CD4-positive, alpha-beta T cell (primary cell): ENCODE measurements around the gene GABRP. TPM values are rescaled to one million over a fixed set of nuclear protein-coding genes. Genes with fewer than 3 reads are reported as not detected.

ENCODE experiments used
- ATAC-seq: fragments of 200-7000 bp; cut with Tn5 transposase; one replicate; pipeline ENCODE4 v1.10.0; 2022; ENCODE audit warnings: mild to moderate bottlenecking; ENCODE audit not compliant: poor library complexity
- CTCF ChIA-PET: fragments of 350-600 bp; sonication (Branson Sonifier 250); formaldehyde crosslinking; loops from one replicate; lab custom pipeline; 2021; ENCODE audit warnings: antibody characterized with exemption, inconsistent platforms; lab: Charles Lee
- POLR2A ChIA-PET: fragments of 350-600 bp; sonication (Branson Sonifier 250); formaldehyde crosslinking; loops from one replicate; lab custom pipeline; 2021; ENCODE audit warnings: antibody characterized with exemption, inconsistent platforms; lab: Charles Lee
- DNase-seq, 14 experiments: peaks; one replicate each; pipeline ENCODE4 v3.0.0-alpha.2; 2013 to 2020; ENCODE audit warnings: mixed read lengths in 2 of 14
- H3K27ac ChIP-seq, 2 donors: one replicate each; pipeline versions ENCODE4 v1.5.1 to v1.7.0; 2013; ENCODE audit warnings: low read length in 2 of 2, low read depth in 1 of 2, mild to moderate bottlenecking in 1 of 2
- H3K27me3 ChIP-seq, 2 experiments: 1 replicate in 1 of 2; 2 replicates in 1 of 2; pipeline versions ENCODE4 v1.6.1 to v1.7.0; 2013; ENCODE audit warnings: low read length in 2 of 2, control low read depth in 1 of 2, mild to moderate bottlenecking in 1 of 2, moderate library complexity in 1 of 2; ENCODE audit not compliant: insufficient read depth in 2 of 2, control insufficient read depth in 1 of 2
- H3K36me3 ChIP-seq: one replicate; pipeline ENCODE4 v1.6.1; 2013; ENCODE audit warnings: low read length, control low read depth; ENCODE audit not compliant: insufficient read depth
- H3K4me1 ChIP-seq: one replicate; pipeline ENCODE4 v1.6.1; 2013; ENCODE audit warnings: low read length, control low read depth; ENCODE audit not compliant: insufficient read depth
- H3K4me3 ChIP-seq: one replicate; pipeline ENCODE4 v1.5.1; 2013; ENCODE audit warnings: mild to moderate bottlenecking, low read length, moderate library complexity
- H3K9me3 ChIP-seq, 2 experiments: 1 replicate in 1 of 2; 2 replicates in 1 of 2; pipeline versions ENCODE4 v1.6.1 to v1.7.0; 2013; ENCODE audit warnings: low read length in 2 of 2, mild to moderate bottlenecking in 2 of 2, control low read depth in 1 of 2, moderate library complexity in 1 of 2; ENCODE audit not compliant: control insufficient read depth in 1 of 2, insufficient read depth in 1 of 2
- H3K27ac Mint-ChIP-seq: one replicate; pipeline ENCODE4 v1.8.0; 2020; ENCODE audit warnings: mixed read lengths
- H3K27me3 Mint-ChIP-seq: one replicate; pipeline ENCODE4 v1.8.0; 2021; ENCODE audit warnings: mixed read lengths
- H3K36me3 Mint-ChIP-seq: one replicate; pipeline ENCODE4 v1.8.0; 2021; ENCODE audit warnings: low read depth, mixed read lengths
- H3K4me1 Mint-ChIP-seq: one replicate; pipeline ENCODE4 v1.8.0; 2021; ENCODE audit warnings: low read depth, mixed read lengths
- H3K4me3 Mint-ChIP-seq: one replicate; pipeline ENCODE4 v1.8.0; 2020; ENCODE audit warnings: mild to moderate bottlenecking, mixed read lengths
- H3K9me3 Mint-ChIP-seq: one replicate; pipeline ENCODE4 v1.8.0; 2020; ENCODE audit warnings: mixed read lengths
- intact Hi-C, 2 experiments: fragments of 100-400 bp; cut with DNase I in 1 of 2; cut with micrococcal nuclease in 1 of 2; formaldehyde crosslinking; loops; one replicate each; pipeline versions ENCODE4 v1.15.1 to v1.9.0; 2023 to 2025; cut with DNase I, micrococcal nuclease
- total RNA-seq, 174 experiments: library from RNA in 2 of 174; stranded (reverse) in 2 of 174; gene quantifications; one replicate each; pipeline ENCODE4 v1.2.3 and lab custom pipeline; 2021 to 2026
- TF ChIP-seq, protein P1 (sequence below): fragments of 200-600 bp; IDR thresholded peaks from one replicate; pipeline ENCODE4 v1.8.0; 2022; ENCODE audit warnings: antibody characterized with exemption, mild to moderate bottlenecking

Gene GABRP
- total RNA-seq, 2 experiments from 2014 or later: not detected

DNA sequence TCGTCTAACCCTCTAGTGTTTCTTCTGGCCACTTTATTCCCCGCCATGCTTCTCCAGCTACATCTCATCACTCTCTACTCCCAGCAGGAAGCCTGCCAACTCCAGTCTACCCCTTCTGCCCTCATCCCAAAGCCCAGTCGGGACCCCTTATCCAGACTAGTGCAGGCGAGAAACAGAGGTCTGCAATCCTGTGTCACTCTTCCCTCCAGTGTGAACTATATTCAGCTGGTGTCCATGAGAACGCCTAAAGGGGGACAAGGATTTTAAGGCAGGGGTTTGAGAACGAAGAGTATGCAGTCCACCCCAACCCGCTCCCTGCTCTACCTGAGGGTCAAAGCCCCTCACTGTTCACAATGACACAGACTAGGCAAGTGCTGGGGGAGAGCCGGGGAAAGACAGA lies 41.7 kb upstream of the GABRP start:
- Histone ChIP-seq H3K4me1 (peaks cover 8% of the 10 kb centered on the region), H3K9me3 (peaks cover 0 to 13% of the 10 kb centered on the region in 2 experiments), H3K4me3 (no peak overlapping the region), H3K36me3 (no peaks in the 10 kb centered on the region), H3K27ac (no peak overlapping the region), H3K27me3 (peaks cover 18 to 26% of the 10 kb centered on the region in 2 experiments)
- Mint-ChIP-seq H3K36me3 (no peaks in the 10 kb centered on the region), H3K4me1 (no peaks in the 10 kb centered on the region), H3K27ac (no peak overlapping the region), H3K27me3 (peaks cover 43% of the 10 kb centered on the region), H3K9me3 (no peaks in the 10 kb centered on the region), H3K4me3 (no peak overlapping the region)
- ChIA-PET POLR2A (no interaction called here), CTCF (no interaction called here)
- intact Hi-C loops: loop anchor here in 1 of 2 experiments (10.0 kb wide), 1 partner anchor 603 kb away; no protein-coding TSS in a partner anchor
- no peak for ATAC-seq
- TF ChIP-seq, protein P1, sequence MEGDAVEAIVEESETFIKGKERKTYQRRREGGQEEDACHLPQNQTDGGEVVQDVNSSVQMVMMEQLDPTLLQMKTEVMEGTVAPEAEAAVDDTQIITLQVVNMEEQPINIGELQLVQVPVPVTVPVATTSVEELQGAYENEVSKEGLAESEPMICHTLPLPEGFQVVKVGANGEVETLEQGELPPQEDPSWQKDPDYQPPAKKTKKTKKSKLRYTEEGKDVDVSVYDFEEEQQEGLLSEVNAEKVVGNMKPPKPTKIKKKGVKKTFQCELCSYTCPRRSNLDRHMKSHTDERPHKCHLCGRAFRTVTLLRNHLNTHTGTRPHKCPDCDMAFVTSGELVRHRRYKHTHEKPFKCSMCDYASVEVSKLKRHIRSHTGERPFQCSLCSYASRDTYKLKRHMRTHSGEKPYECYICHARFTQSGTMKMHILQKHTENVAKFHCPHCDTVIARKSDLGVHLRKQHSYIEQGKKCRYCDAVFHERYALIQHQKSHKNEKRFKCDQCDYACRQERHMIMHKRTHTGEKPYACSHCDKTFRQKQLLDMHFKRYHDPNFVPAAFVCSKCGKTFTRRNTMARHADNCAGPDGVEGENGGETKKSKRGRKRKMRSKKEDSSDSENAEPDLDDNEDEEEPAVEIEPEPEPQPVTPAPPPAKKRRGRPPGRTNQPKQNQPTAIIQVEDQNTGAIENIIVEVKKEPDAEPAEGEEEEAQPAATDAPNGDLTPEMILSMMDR: no peak
- DNase-seq: no peak

DNA sequence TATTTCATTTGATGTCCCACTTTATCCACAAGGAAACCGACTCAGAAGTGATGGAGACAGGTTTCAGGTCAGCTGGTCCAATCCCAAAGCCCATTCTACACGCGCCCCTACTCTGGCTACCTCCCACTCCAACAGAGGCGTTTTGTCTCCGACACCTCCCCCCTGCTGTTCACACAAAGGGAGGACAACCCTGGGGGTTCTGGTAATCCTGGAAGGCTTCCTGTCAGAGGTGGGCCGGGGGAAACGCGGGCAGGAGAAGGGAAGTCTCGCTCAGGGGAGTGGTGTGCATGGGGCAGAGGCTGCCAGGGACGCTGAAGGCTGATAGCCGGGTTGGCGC lies 39.7 kb upstream of the GABRP start:
- peaks cover 0 to 13% of the 10 kb centered on the region in 2 experiments for H3K9me3 ChIP-seq
- Mint-ChIP-seq H3K9me3 (no peaks in the 10 kb centered on the region), H3K27ac (no peak overlapping the region), H3K4me1 (no peaks in the 10 kb centered on the region), H3K27me3 (peaks cover 63% of the 10 kb centered on the region), H3K36me3 (no peaks in the 10 kb centered on the region), H3K4me3 (no peak overlapping the region)
- H3K27me3 ChIP-seq: peaks cover 18 to 26% of the 10 kb centered on the region in 2 experiments
- intact Hi-C loops: loop anchor here in 1 of 2 experiments (10.0 kb wide), 1 partner anchor 601 kb away; no protein-coding TSS in a partner anchor
- H3K4me3 ChIP-seq: no peak overlapping the region
- ATAC-seq (no peak), DNase-seq (no peak)
- no peaks in the 10 kb centered on the region for H3K36me3 ChIP-seq
- ChIA-PET CTCF (no interaction called here), POLR2A (no interaction called here)
- TF ChIP-seq, protein P1: no peak
- peaks cover 8% of the 10 kb centered on the region for H3K4me1 ChIP-seq
- no peak overlapping the region for H3K27ac ChIP-seq

DNA sequence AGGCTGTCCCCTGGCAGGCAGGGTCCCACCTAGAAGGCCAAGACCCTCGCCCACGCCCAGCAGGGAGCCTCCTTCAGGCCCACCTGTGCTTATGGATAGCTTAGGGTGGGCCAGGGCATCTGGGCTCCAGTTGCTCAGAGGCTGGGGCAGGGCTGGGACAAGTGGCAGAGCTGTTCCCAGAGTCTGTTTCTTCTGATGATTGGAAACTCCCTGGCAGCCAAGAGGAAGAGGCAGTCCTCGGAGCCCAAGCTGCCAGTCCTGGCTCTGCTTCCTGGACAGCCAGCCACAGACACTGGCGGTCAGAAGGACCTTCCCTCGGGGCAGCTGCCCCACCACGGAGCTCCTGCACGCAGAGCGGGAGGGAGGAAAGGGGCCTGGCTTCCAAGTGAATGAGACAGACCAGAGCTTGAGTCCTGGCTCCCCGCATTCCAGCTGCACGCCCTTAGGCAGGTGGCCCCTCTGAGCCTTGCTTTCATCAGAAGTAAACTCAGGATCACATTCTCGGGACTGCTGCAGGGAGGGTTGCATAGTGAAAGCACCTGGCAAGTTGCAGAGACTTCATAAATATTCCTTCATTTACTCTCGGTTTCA lies 37.9 kb upstream of the GABRP start:
- H3K27me3 Mint-ChIP-seq: peaks cover 80% of the 10 kb centered on the region

More for the DNA sequence above, 37.9 kb upstream of the GABRP start:
- CTCF ChIA-PET: interaction anchor here (0.5 kb wide), 1 partner anchor 10 kb away, joined by 3 read pairs; no protein-coding TSS in a partner anchor
- Histone ChIP-seq H3K4me1 (peaks cover 8% of the 10 kb centered on the region), H3K27ac (no peak overlapping the region), H3K4me3 (no peak overlapping the region), H3K36me3 (no peaks in the 10 kb centered on the region), H3K27me3 (peaks cover 18 to 26% of the 10 kb centered on the region in 2 experiments), H3K9me3 (peaks cover 0 to 13% of the 10 kb centered on the region in 2 experiments)
- POLR2A ChIA-PET: no interaction called here
- H3K4me1 Mint-ChIP-seq: no peaks in the 10 kb centered on the region
- no peak overlapping the region for H3K4me3 Mint-ChIP-seq
- H3K9me3 Mint-ChIP-seq: no peaks in the 10 kb centered on the region
- intact Hi-C loops: loop anchor here in 1 of 2 experiments (10.0 kb wide), 1 partner anchor 599 kb away; no protein-coding TSS in a partner anchor
- ATAC-seq (no peak), DNase-seq (no peak)
- no peak overlapping the region for H3K27ac Mint-ChIP-seq
- TF ChIP-seq, protein P1: no peak
- H3K36me3 Mint-ChIP-seq: no peaks in the 10 kb centered on the region
